Measurements from ENCODE around the gene FNDC3B. TPM values are rescaled to one million over a fixed set of nuclear protein-coding genes. Genes with fewer than 3 reads are reported as not detected.
A peak's percentile ranks its signal among the peaks of the same experiment; 100 is the strongest.

FNDC3B gene
- polyA plus RNA-seq, 1 donor, result 25.9 TPM

- Histone ChIP-seq H3K9me3 (ENCODE audit: control insufficient read depth, low read depth, low read length) (no peaks in the 10 kb centered on the region), H3K4me3 (ENCODE audit: low read length) (no peak overlapping the region), H3K27me3 (ENCODE audit: control insufficient read depth, insufficient read depth, low read length) (no peaks in the 10 kb centered on the region), H3K4me1 (ENCODE audit: control insufficient read depth, insufficient read depth, low read length) (peaks cover 17% of the 10 kb centered on the region), H3K36me3 (ENCODE audit: control insufficient read depth, insufficient read depth, low read length) (peaks cover 40% of the 10 kb centered on the region), H3K27ac (ENCODE audit: low read length) (peak overlapping the region; percentile 11)
- WGBS (ENCODE audit: insufficient coverage, low lambda C conversion rate), result no CpG with 5 or more reads among the region's 8 CpGs
- no peak for DNase-seq
These were observed 278.1 kb downstream of the FNDC3B start for GRCh38 chr3:172317481-172317880.

- DNase-seq, result peak in 1 of 2 donors; percentile 49
- Histone ChIP-seq H3K4me1 (ENCODE audit: control insufficient read depth, insufficient read depth, low read length) (peaks cover 17% of the 10 kb centered on the region), H3K4me3 (ENCODE audit: low read length) (no peak overlapping the region), H3K9me3 (ENCODE audit: control insufficient read depth, low read depth, low read length) (no peaks in the 10 kb centered on the region), H3K27ac (ENCODE audit: low read length) (no peak overlapping the region), H3K27me3 (ENCODE audit: control insufficient read depth, insufficient read depth, low read length) (no peaks in the 10 kb centered on the region), H3K36me3 (ENCODE audit: control insufficient read depth, insufficient read depth, low read length) (peaks cover 35% of the 10 kb centered on the region)
- WGBS (ENCODE audit: insufficient coverage, low lambda C conversion rate), result no CpG with 5 or more reads among the region's 1 CpG
These were observed 278.6 kb downstream of the FNDC3B start for GRCh38 chr3:172317984-172318383.

- WGBS (ENCODE audit: insufficient coverage, low lambda C conversion rate), result no CpG with 5 or more reads among the region's 8 CpGs
- H3K9me3 ChIP-seq (ENCODE audit: control insufficient read depth, low read depth, low read length), result no peaks in the 10 kb centered on the region
- no peak overlapping the region for H3K4me3 ChIP-seq (ENCODE audit: low read length)
- DNase-seq, result peak in 1 of 2 donors; percentile 20
- H3K27me3 ChIP-seq (ENCODE audit: control insufficient read depth, insufficient read depth, low read length), result no peaks in the 10 kb centered on the region
- peaks cover 11% of the 10 kb centered on the region for H3K4me1 ChIP-seq (ENCODE audit: control insufficient read depth, insufficient read depth, low read length)
- H3K27ac ChIP-seq (ENCODE audit: low read length), result no peak overlapping the region
- peaks cover 36% of the 10 kb centered on the region for H3K36me3 ChIP-seq (ENCODE audit: control insufficient read depth, insufficient read depth, low read length)
These were observed 280.2 kb downstream of the FNDC3B start for GRCh38 chr3:172319595-172319994.

GRCh38 chr3:172320468-172320867 lies 281.1 kb downstream of the FNDC3B start:
- no peaks in the 10 kb centered on the region for H3K27me3 ChIP-seq (ENCODE audit: control insufficient read depth, insufficient read depth, low read length)
- H3K4me3 ChIP-seq (ENCODE audit: low read length), result no peak overlapping the region
- H3K36me3 ChIP-seq (ENCODE audit: control insufficient read depth, insufficient read depth, low read length), result peaks cover 41% of the 10 kb centered on the region
- no CpG with 5 or more reads among the region's 2 CpGs for WGBS (ENCODE audit: insufficient coverage, low lambda C conversion rate)
- no peak for DNase-seq
- H3K4me1 ChIP-seq (ENCODE audit: control insufficient read depth, insufficient read depth, low read length), result peaks cover 3% of the 10 kb centered on the region
- H3K27ac ChIP-seq (ENCODE audit: low read length), result no peak overlapping the region
- no peaks in the 10 kb centered on the region for H3K9me3 ChIP-seq (ENCODE audit: control insufficient read depth, low read depth, low read length)

GRCh38 chr3:172321035-172321434 lies 281.7 kb downstream of the FNDC3B start:
- Histone ChIP-seq H3K27me3 (ENCODE audit: control insufficient read depth, insufficient read depth, low read length) (no peaks in the 10 kb centered on the region), H3K36me3 (ENCODE audit: control insufficient read depth, insufficient read depth, low read length) (peaks cover 43% of the 10 kb centered on the region), H3K4me1 (ENCODE audit: control insufficient read depth, insufficient read depth, low read length) (no peaks in the 10 kb centered on the region), H3K9me3 (ENCODE audit: control insufficient read depth, low read depth, low read length) (no peaks in the 10 kb centered on the region), H3K27ac (ENCODE audit: low read length) (no peak overlapping the region), H3K4me3 (ENCODE audit: low read length) (no peak overlapping the region)
- 92% methylated on average over 2 of the region's 2 CpGs for WGBS (ENCODE audit: insufficient coverage, low lambda C conversion rate)
- DNase-seq, result no peak

- WGBS (ENCODE audit: insufficient coverage, low lambda C conversion rate), result 100% methylated on average over 2 of the region's 10 CpGs
- no peak overlapping the region for H3K4me3 ChIP-seq (ENCODE audit: low read length)
- H3K27ac ChIP-seq (ENCODE audit: low read length), result no peak overlapping the region
- no peaks in the 10 kb centered on the region for H3K27me3 ChIP-seq (ENCODE audit: control insufficient read depth, insufficient read depth, low read length)
- peaks cover 46% of the 10 kb centered on the region for H3K36me3 ChIP-seq (ENCODE audit: control insufficient read depth, insufficient read depth, low read length)
- no peaks in the 10 kb centered on the region for H3K9me3 ChIP-seq (ENCODE audit: control insufficient read depth, low read depth, low read length)
- DNase-seq, result no peak
- H3K4me1 ChIP-seq (ENCODE audit: control insufficient read depth, insufficient read depth, low read length), result no peaks in the 10 kb centered on the region
These were observed 284.7 kb downstream of the FNDC3B start for GRCh38 chr3:172323894-172324610.

GRCh38 chr3:172324611-172325203 lies 285.3 kb downstream of the FNDC3B start:
- H3K27me3 ChIP-seq (ENCODE audit: control insufficient read depth, insufficient read depth, low read length), result no peaks in the 10 kb centered on the region
- WGBS (ENCODE audit: insufficient coverage, low lambda C conversion rate), result no CpG with 5 or more reads among the region's 7 CpGs
- no peaks in the 10 kb centered on the region for H3K4me1 ChIP-seq (ENCODE audit: control insufficient read depth, insufficient read depth, low read length)
- no peak overlapping the region for H3K4me3 ChIP-seq (ENCODE audit: low read length)
- no peak overlapping the region for H3K27ac ChIP-seq (ENCODE audit: low read length)
- DNase-seq, result no peak
- peaks cover 49% of the 10 kb centered on the region for H3K36me3 ChIP-seq (ENCODE audit: control insufficient read depth, insufficient read depth, low read length)
- H3K9me3 ChIP-seq (ENCODE audit: control insufficient read depth, low read depth, low read length), result no peaks in the 10 kb centered on the region

GRCh38 chr3:172325461-172325860 lies 286.1 kb downstream of the FNDC3B start:
- peaks cover 49% of the 10 kb centered on the region for H3K36me3 ChIP-seq (ENCODE audit: control insufficient read depth, insufficient read depth, low read length)
- no peak overlapping the region for H3K27ac ChIP-seq (ENCODE audit: low read length)
- no peak overlapping the region for H3K4me3 ChIP-seq (ENCODE audit: low read length)
- no peaks in the 10 kb centered on the region for H3K4me1 ChIP-seq (ENCODE audit: control insufficient read depth, insufficient read depth, low read length)
- WGBS (ENCODE audit: insufficient coverage, low lambda C conversion rate), result 79% methylated on average over 2 of the region's 8 CpGs
- no peak for DNase-seq
- no peaks in the 10 kb centered on the region for H3K9me3 ChIP-seq (ENCODE audit: control insufficient read depth, low read depth, low read length)
- H3K27me3 ChIP-seq (ENCODE audit: control insufficient read depth, insufficient read depth, low read length), result no peaks in the 10 kb centered on the region

- Histone ChIP-seq H3K4me1 (ENCODE audit: control insufficient read depth, insufficient read depth, low read length) (no peaks in the 10 kb centered on the region), H3K27ac (ENCODE audit: low read length) (no peak overlapping the region), H3K27me3 (ENCODE audit: control insufficient read depth, insufficient read depth, low read length) (no peaks in the 10 kb centered on the region), H3K4me3 (ENCODE audit: low read length) (no peak overlapping the region), H3K9me3 (ENCODE audit: control insufficient read depth, low read depth, low read length) (no peaks in the 10 kb centered on the region), H3K36me3 (ENCODE audit: control insufficient read depth, insufficient read depth, low read length) (peaks cover 59% of the 10 kb centered on the region)
- no peak for DNase-seq
- WGBS (ENCODE audit: insufficient coverage, low lambda C conversion rate), result no CpG with 5 or more reads among the region's 3 CpGs
These were observed 287.6 kb downstream of the FNDC3B start for GRCh38 chr3:172326993-172327392.

- no peaks in the 10 kb centered on the region for H3K9me3 ChIP-seq (ENCODE audit: control insufficient read depth, low read depth, low read length)
- DNase-seq, result no peak
- no CpG with 5 or more reads among the region's 4 CpGs for WGBS (ENCODE audit: insufficient coverage, low lambda C conversion rate)
- peaks cover 59% of the 10 kb centered on the region for H3K36me3 ChIP-seq (ENCODE audit: control insufficient read depth, insufficient read depth, low read length)
- H3K27ac ChIP-seq (ENCODE audit: low read length), result no peak overlapping the region
- no peaks in the 10 kb centered on the region for H3K4me1 ChIP-seq (ENCODE audit: control insufficient read depth, insufficient read depth, low read length)
- no peaks in the 10 kb centered on the region for H3K27me3 ChIP-seq (ENCODE audit: control insufficient read depth, insufficient read depth, low read length)
- H3K4me3 ChIP-seq (ENCODE audit: low read length), result no peak overlapping the region
These were observed 288.9 kb downstream of the FNDC3B start for GRCh38 chr3:172328282-172328681.

GRCh38 chr3:172329070-172329469 lies 289.7 kb downstream of the FNDC3B start:
- Histone ChIP-seq H3K27me3 (ENCODE audit: control insufficient read depth, insufficient read depth, low read length) (no peaks in the 10 kb centered on the region), H3K4me1 (ENCODE audit: control insufficient read depth, insufficient read depth, low read length) (no peaks in the 10 kb centered on the region), H3K9me3 (ENCODE audit: control insufficient read depth, low read depth, low read length) (no peaks in the 10 kb centered on the region), H3K27ac (ENCODE audit: low read length) (no peak overlapping the region), H3K4me3 (ENCODE audit: low read length) (no peak overlapping the region), H3K36me3 (ENCODE audit: control insufficient read depth, insufficient read depth, low read length) (peaks cover 61% of the 10 kb centered on the region)
- no peak for DNase-seq
- WGBS (ENCODE audit: insufficient coverage, low lambda C conversion rate), result no CpG with 5 or more reads among the region's 2 CpGs
